NCI-H146 treated with DMSO at 0.1 percent for 48 hours (cell line): Measurements from ENCODE around the gene OPCML.

Experiments
- DNase-seq: peaks from one replicate; lab custom pipeline; 2025; ENCODE audit not compliant: unreplicated experiment; lab: John Stamatoyannopoulos, UW

OPCML gene

DNA sequence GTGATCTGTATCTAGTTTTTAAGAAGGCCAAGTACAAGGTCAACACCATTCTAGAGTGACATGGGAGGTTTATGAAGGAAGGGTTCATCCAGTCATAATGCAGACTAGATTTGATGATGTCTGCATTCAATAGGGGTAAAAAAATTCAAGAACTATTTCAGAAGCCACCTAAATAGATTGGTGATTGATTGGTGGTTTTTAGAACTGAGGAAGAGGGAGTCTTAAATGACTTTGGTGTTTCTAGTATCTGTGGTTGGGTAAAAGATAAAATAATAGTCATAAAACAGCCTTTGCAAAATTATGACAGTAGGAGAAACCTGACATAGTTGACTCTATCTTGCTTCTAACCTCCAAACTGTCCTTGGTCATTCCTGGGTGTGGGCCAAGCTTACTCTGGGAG is 114.1 kb downstream of the OPCML start:
- DNase-seq = no peak

DNA sequence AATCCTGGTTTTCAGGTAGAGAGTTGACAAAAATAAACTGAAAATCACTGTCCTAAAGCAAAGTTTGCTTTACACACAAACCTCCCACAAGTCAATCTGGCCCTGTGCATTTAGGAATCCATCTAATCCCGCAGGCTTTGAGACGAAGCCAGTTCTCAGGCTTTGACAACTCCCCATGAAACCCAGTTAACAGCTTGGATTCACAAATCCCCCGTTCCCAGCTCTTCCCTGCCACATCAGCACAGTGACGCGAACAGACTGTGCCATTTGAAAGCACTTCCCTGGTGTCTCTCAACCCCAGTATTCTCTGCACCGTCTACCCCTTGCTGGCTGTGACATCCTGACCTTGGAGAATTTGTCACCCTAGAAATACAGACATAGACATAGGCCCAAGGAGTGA is 117.8 kb downstream of the OPCML start:
- no peak for DNase-seq

DNA sequence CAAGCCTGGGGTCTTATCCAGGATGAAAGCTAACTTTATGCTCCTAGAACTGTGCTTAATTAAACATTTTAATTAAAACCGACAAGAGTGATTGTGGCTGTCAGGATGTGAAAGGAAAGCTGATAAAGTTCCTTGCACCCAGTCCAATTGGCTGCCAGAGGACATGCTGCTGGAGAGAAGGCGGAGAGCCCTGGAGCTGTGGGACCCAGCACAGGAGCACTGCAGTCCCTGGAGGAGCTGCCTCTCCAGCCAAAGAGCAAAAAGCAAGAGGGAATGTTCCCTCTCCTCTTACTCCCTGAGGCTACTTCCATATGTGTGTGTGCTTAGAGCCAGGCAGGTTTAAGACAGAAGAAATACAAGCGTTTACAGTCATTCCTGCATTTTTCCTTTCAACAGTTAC is 118.6 kb downstream of the OPCML start:
- no peak for DNase-seq

DNA sequence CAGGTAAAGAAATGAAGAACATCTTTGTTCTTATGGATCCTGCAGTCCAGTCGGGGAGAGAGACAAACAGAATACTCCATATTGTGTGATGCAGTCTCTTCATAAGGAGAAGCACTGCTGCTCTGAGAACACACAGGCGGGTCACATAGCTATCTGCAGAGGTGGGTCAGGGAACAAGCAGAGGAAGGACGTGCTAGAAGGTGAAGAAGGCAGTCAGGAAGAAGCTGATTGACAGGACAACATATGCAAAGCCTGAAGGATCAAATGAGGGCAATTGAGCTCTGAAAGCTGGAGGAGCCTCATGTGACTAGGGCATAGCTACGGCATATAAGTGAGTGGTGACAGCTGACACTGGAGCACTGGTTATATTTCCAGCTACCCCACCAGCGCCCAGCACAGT is 122.5 kb downstream of the OPCML start:
- DNase-seq = no peak

DNA sequence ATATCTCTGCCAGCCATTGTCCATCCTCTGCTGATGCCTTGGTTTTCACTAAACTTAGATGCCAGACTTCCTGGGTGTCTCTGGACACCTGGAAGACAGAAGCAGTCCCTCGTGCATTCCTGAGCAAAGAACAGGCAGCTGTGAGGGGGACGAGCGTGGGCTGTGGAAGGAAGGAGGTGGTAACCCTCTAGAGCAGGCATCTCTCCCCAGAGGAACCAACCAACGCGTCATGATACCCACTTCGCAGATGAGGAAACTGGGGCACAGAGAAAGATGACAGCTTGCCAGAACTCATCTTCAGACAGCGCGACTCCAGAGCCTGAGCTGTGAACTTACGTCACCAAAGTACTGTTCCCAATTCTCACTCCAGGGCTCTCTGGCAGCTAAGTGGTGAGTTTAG is 123.4 kb downstream of the OPCML start:
- no peak for DNase-seq

DNA sequence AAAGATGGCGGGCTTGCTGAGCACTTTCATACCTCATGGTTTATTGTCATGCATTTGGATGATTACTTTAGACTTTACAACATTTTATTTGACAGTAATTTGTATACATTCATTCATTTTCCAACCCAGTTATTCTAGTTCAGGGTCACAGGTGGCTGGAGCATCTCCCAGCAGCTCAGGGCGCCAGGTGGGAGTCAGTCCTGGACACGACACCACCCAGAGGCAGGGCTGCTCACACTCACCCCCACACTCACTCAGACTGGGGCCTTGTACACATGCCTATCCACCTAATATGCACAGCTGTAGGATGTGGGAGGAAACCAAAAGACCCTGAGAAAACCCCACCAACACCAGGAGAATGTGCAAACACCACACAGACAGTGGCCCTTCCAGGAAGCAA is 123.9 kb downstream of the OPCML start:
- DNase-seq = no peak

DNA sequence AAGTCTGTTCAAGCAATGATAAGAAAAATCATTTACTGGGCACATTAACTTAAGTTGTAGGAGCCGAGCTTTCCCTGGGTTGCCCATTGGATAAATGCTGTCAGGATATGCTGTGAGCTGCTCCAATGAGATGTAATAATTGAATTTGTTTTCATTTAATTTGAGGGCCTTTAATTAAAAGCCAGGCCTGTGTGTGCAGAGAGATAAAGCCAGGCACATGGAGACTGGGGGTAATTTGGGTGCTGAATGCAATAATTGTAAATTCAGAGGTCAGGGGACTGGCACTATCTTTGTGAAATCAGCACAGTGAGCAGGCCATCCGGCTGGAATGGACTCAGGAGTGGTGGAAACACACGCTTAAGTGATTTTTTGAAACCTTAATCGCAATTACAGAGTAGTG is 125.8 kb downstream of the OPCML start:
- no peak for DNase-seq

DNA sequence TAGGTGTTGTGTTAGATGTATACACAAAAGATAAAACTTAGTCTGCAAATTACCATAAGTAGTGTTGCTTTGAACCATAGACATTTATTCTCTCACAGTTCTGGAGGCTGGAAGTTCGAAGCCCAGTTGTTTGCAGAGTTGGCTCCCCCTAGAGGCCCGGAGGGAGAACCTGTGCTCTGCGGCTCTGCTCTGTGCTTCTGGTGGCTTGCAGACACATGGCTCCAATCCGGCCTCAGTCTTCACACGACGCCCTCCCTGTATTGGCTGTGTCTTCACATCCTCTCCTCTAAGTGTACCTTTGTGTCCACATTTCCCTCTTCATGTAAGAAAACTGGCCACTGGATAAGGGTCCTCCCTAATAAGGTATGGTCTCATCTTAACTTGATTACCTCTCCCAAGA is 128.4 kb downstream of the OPCML start:
- DNase-seq = no peak

DNA sequence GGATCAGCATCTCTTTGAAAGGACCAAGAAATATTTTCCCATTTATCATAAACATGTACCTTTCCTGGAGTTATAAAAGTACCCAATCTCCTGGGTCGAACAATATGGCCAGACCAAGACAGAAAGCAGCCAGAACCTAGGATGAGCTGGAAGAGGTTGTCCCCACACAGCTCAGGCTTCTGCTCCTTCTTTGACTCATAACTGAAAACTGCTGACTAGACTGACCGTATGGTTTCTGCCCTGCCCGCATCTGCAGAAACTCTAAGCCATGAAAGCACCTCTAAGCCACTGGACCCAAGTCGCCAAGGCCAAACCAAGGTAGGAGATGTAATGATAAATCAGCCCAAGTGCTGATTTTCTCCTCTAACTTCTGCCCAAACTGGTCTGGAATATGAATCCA is 129.8 kb downstream of the OPCML start:
- DNase-seq = no peak

DNA sequence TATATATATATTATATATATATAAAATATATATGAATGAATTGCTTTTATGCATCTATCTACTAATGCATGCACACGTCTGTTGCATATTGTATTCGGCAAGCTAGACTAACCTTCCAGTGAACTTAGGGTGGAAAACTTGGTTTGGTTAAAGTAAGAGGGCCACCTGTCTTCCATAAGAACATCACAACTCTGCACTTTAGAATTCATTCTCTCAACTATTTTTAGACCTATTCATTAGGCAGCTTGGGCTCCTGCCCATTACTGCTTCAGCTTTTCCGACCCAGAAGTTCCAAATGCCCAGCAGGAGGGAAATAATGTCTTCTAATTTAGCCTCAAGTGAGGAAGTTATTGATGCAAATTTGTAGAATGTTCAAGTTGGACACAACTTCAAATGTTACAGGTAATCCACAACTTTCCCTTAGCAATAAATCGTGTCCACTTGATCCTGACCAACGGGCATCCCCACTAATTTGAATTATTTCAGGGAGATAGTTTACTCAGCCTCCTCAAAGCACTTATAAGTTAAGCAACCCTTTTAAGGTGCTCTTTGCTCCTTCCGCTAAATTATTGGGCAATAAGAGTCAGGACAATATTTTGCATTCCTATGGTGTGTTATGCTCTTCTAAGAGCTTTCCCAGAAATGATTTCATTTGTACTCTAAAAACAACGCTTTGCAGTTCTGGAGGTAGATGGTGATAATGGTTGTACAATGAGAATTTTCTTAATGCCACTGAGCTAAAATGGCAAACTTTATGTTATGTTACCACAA is 132.3 kb downstream of the OPCML start:
- DNase-seq = no peak

DNA sequence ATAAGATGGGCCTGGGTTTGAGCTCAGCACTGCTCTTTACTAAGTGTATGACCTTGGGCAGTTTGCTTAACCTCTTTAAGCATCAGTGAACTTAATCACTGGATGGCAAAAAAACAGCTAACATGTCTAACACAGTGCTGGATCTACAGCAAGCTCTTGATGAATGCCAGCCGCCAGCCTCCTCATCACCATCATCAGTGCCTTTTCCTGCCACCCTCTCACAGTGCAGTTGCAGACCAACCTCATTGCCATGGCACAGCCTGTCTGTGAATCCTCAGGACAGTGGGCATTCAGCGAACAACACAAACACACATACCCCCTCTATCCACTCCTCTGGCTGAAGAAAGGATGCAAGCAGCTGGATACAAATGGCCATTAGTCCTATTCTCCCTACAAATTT is 133.0 kb downstream of the OPCML start:
- no peak for DNase-seq

DNA sequence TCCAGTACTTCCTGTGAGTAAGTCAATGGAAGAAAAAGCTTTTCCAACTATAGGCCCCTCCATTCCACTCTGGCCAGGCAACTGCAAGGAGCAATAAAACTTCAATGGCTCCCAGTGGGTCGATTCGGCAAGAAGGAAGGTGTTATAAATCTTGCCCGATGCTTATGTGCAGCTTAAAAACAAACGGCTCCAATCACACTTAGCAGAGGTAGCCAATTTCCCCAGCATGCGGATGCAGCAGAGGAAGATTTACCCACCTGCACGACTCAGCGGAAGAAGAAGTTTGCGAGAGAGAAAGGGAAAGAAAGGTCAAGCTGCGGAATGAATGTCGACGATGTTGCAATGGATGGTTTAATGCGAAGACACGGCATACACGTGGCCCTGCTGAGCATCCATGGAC is 141.5 kb downstream of the OPCML start:
- no peak for DNase-seq

DNA sequence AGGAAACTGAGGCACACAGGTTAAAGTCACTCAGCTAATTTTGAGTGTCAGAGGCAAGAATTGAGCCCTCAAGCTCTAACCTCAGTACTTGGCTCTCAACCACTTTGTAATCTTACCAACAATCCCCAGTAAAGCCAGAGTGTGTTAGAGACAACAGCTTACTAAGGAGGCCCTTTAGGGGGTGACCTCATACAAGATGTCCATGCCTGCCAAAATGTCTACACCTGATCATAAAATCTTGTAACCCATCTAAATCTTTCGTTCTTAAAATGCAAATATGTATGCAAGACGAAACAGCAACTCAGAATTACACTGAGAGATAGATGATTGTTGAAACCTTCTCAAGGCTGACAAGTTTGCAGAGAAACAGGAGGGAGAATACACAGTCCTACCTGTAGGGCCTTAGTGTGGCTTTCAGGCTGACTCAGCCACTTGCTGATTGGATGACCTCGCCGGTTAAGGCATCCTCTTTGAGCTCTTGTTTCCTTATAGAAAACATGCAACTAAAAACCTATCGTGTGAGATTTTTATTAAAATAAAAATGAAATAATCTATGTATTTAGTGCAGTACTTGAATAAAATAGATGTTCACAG is 143.2 kb downstream of the OPCML start:
- DNase-seq = no peak

DNA sequence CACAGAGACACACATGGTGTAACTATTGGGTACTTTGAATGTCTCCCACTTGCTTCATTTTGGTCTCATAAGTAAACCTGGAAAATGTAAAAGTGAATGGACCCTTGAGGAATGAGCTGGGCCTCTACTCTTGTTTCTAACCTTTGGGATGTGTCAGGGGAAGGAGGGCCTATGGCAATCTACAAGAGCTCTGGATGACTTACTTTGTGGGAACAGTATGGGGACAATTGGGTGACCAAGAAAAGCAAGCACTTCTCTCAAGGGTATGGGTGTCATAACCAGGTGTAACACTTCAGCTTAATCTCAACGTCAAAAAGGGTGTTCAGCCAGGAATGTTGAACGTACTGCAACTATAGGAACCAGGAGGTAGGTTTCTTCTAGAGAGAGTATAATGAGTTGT is 144.0 kb downstream of the OPCML start:
- no peak for DNase-seq

DNA sequence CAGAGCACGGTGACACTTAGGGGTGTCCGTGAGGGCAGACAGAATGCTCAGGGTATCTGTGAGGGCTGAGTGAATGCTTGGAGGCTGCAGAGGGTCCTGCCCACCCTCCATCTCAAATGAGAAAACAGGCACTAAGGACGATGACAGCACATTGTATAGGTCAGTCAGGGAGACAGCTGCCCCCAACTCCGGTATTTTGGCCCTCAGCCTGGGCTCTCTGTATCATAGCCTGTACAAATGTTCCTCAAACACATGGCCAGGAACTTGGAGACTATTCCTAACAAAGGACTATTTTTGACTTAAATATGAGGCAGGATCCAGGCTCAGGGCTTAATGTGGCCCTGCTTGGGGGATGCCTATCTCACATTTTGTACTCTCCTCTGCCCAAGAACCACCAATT is 145.4 kb downstream of the OPCML start:
- DNase-seq = no peak

DNA sequence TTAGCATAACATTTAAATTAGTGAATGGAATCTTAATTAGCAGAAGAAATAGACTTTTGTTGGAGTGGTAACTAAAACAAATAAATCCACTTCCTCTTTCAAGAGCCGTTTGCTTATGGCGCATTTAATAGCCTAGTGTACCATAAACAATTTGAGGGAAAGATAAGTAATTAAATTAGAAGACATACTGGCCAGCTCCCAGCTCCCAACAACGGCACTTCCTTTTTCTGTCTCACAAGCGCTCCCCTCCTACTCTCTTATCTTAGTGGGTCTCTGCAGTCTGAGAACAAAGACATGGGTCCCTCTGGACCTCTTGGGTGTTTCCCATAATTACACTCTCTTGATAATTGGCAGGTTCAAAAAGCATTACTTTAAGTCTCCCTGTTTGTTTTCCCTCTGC is 146.0 kb downstream of the OPCML start:
- peak; percentile 11 for DNase-seq

DNA sequence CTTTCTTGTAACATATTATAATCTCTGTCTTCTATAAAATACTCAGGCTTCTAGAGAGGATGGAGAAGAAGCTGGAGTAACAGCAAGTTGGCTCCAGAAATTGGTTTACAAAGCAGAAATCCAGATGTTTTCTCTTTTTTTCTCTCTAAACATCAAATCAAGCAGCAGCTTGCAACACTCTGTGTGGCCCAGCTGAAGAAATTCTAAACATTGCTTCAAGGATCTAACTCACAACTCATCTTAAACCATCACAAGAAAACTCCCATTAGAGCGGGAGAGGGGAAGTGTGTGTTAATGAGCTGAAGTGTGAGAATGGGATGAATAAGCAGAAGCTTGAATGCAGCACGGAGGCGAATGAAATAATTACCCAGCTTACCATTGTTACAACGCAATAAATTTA is 146.5 kb downstream of the OPCML start:
- DNase-seq = no peak

DNA sequence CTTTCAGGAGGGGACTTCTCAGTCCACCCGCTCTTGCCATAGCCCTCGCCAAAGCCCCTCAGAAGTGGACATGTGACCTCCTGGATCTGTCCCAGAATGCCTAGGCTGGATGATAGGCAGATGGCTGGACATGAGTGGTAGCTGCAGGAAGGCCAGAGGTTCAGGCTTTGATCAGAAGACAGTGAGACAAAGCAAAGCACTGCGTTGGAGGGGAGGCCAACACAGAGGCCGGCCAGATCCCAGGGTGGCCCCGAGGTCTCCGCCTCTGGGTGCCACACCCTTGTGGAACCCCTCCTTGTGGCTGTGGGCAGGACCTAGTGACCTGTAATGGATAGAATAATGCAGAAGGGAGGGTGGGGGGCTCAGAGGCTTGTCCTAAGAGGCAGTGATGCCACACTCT is 147.6 kb downstream of the OPCML start:
- no peak for DNase-seq

DNA sequence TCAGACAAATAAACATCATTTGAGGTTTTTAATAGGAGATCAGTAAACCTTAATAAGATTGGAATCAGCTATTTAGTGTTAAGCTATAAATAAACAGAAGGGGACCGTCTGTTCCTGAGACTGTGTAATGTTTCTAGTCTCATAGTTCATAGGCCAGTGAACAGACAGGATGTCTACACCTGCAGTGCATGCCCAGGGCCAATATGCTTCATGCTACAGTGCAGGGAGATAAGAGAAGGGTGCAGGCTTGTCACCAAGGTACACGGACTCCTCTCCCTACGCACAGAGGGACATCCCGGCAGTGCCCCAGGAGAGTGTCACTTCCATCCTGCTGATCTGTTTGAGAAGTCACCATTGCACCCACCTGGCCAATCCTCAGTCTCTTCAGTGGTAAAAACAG is 148.6 kb downstream of the OPCML start:
- no peak for DNase-seq

DNA sequence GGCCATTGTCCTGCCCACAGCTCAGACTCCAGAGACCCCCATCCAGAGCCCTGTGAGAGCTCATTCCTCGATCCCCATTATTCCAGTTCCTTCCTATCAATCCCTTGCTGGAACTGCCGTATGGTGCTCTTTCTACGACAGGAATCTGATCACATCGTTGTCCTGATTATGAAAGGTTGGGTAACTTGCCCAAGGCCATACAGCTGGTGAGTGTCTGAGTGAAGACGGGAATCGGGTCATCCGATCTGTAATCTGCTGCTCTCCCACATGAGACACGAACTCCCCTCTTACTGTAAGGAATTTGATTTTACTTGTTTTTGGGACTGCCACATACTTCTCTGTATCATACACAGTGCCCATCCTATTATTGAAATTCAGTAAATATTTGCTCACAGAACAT is 149.1 kb downstream of the OPCML start:
- DNase-seq = no peak

DNA sequence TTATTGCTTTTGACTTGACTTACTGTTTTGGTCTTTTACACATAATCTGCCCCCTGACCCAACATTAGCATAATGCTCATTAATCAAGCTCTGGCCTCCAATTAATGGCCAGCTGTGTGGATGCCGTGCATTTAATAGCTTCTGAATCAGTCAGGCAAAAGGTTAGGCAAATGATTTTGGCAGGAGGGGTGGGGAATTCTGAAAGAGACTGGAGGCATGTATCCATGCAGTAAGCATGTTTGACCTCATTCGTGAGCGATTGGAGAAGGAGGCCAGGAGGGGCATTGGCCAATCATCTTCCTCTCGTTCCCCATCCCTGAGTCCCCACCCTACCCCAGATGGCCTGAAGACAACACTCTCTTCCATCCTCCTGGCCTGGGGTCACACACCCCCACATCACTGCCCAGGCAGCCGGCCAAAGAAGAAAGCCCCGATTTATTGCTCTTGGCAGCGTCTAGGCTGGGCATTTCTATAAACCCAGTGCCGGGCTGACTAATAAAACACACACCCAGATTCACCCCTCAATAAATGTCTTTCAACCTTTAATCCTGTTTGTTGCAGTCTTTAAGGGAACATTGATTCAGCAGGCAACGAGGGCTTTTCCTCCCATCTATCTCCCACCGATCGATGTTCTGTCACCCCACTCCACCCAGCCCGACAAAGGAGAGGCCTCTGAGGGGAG is 150.0 kb downstream of the OPCML start:
- DNase-seq = no peak

DNA sequence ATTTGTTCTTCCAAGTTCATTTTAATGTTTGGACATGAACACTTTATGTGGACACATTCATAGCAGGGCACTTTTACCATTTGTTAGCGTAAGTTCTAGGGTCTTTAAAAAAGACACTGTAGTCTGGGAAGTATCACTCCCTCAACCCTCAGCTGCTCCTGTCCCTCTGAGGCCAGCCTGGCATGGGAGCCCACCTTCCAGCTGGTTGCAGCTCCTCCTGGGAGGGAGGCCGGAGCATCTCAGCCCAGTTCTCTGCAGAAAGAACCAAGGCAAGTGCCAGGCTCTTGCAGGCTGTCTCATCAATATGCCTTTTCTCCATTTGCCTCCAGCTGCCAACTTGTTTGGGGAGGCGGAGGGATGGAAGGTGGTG is 150.6 kb downstream of the OPCML start:
- DNase-seq = no peak

DNA sequence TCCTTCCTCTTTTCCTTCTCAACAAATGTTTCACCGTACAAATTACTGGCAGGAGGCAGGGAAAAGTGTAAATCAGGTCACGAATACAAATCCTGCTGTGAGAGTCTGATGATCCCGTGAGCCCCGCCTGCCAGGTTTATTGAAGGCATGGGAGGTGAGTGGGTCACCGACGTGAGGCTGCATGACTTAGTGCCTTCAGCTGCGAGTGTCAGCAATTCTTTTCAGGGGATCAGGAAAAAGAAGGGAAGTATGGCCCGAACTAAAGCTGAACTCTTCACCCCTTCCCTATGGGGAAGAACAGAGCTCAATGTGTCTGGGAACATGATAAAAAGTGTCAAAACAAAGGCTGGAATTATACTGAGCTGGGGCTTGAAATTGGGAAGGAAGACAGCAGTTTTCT is 166.2 kb downstream of the OPCML start:
- no peak for DNase-seq
